NCI-H510A (cell line): ENCODE data around the gene TRIM50.
"Not testable (repeated sequence)": the region's sequence is repeated elsewhere in the genome, so short reads cannot be mapped to it uniquely, and the experiment has no call there.

Experiments used
- DNase-seq: peaks from one replicate; lab custom pipeline; 2025; lab: John Stamatoyannopoulos, UW

TRIM50 gene

DNA sequence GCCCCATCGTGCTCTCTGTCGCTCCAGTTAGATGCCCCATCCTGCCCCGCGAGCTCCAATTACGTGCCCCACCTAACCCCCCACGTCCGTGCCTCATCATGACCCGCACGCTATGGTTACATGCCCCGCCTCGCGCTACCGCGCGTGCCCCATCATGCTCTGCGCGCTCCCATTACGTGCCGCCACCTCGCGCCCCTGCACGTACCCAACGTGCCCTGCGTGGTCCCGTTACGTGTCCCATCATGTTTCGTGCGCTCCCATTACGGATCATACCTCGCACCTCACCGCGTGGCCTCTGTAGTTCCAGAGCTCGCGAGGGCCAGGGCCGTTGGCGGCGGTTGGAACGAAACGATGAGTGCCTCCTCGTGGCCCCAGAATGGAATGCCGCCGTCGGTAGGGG, at the start of gene TRIM50, which contains the start of gene FKBP6:
Gene TRIM50, minus strand, starts transcription at position 161 of the 400 bp plus-strand sequence. CDS start 3,295 bp downstream, outside the sequence.
Gene FKBP6, plus strand, starts transcription at position 240 of the 400 bp plus-strand sequence. CDS start 268 bp downstream, outside the sequence.
- DNase-seq = not testable (repeated sequence)

DNA sequence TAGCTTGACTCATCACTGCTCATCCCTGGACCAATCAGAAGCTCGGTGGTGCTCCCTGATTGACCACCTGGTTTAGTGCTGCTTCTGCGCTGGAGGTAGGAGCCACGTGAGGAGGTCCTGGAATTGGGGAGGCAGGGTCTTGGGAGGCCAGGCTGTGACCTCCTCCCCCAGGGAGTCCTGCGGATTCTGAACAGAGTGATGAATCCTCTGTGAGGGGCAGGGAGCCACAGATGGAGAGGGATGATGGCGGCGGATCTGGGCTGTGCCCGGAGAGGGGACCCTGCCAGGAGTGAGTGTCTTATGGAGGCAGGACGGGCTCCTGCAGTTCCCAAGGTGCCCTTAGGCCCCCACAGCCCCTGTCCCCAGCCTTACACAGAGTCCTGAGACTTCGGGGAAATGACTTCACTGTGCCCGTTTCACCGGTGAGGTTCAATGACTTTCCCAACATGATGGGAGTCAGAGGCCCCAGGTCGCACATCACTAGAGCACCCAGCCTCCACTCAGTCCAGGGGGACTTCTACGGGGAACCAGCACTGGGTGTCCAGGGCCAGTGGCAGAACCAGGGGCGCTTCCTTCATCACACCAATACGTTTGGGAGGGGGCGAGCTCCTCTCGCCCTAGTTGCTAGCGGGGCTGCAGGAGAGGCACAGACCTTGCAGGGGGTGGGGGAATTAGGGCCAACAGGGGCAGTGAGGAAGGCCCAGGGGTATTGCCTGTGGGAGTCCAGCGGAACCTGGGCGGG, 49.0 kb upstream of the TRIM50 start:
- no peak for DNase-seq

DNA sequence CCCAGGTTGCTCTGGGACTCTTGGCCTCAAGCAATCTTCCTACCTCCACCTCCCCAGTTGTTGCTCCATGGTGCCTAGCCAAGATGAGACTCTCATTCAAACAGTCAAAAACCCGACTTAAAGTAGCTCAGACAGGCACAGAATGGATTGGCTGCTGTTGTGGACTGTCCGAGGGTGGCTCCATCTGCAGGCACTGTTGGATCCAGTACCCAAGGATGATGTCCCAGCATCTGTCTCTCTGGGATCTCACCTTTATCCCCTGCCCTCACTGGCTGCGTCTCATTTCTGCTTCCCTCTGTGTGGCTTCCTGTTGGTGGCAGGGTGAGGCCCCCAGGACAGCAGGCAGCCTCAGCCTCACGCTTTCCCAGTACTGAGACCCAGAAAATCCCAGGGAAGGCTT, 48.4 kb upstream of the TRIM50 start:
- not testable (repeated sequence) for DNase-seq

DNA sequence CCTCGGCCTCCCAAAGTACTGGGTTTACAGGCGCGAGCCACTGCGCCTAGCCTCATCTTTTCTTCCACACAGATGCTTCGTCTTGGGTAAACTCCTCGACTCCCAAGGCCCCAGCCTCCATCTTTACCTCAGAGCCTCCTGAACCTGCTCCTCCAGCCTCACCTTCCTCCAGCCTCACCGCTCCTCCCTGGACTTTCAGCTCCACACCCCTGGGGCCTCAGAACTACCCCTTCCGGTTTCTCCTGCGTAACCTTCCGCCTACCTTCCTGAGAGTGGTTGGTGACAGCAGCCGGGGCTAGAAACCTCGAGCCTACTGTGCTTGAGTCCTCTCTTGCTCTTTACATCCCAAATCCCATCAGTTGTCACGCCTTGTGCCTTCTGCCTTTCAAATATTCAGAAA, 45.9 kb upstream of the TRIM50 start:
- DNase-seq = no peak

DNA sequence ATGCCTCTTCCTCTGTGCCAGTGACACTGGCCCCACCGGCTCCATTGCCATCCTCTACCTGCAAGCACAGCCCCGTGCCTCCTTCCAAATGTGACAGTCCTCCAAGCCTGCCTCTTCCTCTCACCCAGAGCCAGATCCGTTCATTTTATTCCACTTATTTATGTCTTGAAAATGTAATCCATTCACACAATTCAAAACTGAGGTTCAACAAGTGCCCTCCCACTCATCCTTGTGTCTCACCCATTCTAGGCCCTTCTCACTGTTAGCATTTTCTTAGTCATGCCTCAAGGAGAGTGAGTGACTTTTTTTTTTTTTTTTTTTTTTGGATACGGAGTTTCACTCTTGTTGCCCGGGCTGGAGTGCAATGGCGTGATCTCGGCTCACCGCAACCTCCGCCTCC, 41.7 kb upstream of the TRIM50 start:
- DNase-seq = no peak

DNA sequence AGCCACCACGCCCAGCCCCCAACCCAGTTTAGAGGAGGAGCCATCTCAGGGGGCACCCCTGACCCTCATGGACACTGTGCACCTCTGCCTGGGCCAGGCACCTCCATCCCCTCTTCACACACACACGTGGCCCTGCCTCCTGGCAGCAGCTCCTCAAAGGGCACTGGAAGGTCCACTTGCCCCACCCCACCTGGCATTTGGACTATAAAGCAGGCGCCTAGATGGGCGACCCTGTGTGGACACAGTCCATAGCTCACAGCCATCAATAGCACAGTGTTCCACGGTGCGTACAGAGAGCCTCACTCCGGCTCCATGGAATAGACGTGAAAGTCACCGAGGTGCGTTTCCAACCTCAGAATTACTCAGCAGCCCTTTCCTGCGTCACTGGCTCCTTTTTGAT, 41.1 kb upstream of the TRIM50 start:
- no peak for DNase-seq

DNA sequence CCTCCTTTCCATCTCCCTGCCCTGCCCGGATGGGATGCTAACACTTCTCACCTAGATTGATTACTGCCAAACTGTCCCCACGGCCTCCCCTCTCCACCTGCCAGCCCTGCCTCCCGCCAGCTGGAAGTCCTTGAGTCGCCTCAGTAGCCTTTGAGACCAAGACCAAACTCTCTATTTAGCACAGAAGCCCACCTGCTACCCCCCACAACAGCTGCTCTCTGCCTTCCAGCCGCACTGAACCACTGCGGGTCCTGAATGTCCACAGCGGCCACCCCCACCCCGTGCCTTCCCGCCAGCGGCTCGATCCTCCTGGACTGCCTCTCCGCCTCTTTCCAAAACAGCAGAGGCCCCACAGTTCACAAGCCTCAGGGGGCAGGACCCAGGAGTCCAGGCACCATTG, 39.1 kb upstream of the TRIM50 start:
- no peak for DNase-seq

DNA sequence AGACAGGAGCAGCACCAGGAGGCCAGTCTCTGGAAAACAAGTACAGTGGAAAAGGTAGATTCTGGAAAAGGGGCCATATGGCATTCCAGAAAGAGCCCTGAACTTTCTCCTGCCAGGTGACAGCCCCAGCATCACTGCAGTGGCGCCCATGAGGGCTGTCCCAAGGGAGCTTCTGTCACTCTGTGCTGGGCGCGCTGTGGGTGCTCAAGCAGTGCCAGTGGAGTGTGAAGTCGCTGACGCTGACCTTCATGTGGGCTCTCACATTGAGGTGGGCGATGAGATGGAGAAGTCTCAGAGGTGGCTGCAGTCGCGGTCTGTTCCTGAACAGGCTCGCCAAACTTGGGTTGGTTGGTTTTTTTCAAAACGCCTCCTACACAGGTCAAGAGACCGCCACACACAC, 38.2 kb upstream of the TRIM50 start:
- no peak for DNase-seq

DNA sequence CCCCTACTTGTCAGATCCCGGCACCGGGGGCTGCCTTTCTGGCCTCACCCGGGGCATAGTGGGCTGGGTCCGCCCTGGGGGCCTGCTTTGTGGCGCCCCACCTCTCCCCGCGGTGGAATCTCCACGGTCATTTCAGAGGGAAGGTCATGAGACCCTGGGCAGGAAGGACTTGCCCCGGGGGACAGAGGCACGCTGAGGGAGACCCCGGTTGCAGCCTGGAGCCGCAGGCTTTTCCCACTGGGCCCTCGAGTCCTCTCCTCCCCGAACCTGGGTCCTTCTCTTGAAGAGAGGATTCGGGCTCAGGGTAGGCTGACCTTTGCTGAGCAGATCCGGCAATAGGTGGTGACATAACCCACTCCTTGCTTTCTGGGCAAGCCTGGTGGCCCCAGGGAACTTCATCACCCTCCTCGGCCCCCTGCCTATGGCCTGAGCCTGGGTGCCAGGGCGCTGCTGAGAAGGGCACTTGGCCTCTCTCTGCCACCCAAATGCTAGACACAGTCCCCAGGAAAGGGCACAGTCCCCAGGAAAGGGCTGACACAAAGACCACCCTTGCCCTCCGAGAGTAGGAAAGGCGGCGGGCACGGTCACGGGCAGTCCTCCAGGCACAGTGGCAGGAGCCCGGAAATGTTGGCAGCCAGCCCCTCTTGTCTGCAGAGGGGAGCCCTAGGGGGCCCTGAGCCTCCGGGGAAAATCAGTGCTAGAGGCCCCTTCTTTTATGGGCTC, 36.3 kb upstream of the TRIM50 start:
- DNase-seq = no peak

DNA sequence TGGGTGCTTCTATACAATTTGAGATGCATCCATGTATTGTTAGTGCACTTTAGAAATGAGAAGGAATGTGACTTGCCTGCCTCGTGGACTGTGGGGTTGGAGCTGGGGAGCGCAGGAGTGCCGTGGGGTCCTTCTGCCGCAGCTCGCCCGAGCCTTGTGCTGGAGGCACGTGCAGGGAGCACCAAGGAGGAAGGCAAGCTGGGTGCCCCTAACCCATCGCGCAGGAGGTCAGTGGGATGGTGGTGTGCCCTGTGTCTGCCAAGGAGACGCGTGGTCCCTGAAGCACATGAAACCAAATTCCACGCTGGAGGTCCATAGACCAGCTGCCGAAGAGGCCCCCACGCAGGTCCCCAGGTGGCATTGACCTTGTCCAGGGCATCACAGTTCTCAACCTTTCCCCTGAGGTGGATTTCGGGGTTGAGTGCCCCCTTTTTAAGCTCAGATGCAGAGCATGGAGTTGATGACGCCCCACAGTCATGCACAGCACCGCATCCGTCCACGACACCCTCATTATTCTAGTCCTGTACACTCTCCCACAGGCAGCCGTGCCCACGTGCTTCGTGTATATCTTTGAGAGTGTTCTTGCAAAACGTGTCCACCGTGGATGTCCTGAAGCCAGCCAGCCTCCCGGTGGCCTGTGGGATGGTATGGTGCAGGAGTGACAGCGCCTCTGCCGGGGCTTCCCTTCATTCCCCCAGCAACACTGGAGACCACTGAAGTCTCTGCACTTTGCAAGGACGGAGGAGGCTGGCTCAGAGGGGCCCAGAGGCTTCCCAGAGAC, 35.5 kb upstream of the TRIM50 start:
- no peak for DNase-seq

DNA sequence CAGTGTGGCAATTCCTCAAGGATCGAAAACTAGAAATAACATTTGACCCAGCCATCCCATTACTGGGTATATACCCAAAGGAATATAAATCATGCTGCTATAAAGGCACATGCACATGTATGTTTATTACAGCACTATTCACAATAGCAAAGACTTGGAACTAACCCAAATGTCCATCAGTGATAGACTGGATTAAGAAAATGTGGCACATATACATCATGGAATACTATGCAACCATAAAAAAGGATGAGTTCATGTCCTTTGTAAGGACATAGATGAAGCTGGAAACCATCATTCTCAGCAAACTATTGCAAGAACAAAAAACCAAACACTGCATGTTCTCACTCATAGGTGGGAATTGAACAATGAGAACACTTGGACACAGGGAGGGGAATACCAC, 32.7 kb upstream of the TRIM50 start:
- DNase-seq = not testable (repeated sequence)

DNA sequence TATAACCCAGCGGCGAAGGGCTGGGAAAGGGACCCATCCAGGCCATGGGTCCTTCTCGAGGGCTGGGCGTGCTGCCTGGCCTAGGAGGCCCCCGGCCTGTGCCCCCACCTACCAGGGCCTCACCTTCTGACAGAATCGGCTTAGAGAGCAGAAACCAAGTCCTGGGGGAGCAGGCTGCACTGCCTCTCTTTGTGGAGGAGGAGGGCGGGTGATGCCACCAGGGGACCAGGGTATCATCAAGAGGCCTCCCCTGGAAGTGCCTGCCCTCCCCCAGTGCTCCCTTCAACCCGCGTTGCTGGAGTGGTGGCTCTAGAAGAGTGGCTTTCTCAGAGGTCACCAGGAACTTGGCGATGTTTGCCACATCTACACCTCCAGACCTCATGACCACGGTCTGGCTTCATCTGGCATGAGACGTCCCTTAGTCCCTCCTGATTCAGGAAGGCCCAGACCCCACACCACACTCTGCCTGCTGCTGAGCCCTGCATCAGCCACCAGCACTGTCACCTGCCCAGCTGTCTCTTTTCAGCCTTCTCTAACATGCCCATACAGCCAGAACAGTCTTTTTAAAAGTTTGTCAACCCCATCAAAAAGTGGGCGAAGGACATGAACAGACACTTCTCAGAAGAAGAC, 32.0 kb upstream of the TRIM50 start:
- no peak for DNase-seq

DNA sequence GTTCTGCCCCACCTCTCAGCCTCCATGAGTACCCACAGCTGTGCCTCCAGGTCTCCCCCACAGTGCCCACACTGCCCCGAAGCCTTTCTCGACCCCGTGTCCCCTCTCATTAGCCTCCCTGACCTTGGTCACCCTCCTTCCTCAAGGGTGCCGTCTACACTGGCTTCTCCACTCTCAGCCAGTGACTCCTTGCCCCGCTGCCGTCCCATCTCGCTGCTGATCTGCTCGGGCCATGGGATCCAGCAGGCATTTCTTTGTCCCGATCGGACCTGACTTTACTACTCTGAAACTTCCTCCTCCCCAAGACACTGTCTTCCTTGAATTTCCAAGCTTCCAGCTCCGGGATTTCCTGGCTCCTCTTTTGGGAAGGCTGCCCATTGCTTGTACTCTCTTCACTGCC, 31.4 kb upstream of the TRIM50 start:
- no peak for DNase-seq

DNA sequence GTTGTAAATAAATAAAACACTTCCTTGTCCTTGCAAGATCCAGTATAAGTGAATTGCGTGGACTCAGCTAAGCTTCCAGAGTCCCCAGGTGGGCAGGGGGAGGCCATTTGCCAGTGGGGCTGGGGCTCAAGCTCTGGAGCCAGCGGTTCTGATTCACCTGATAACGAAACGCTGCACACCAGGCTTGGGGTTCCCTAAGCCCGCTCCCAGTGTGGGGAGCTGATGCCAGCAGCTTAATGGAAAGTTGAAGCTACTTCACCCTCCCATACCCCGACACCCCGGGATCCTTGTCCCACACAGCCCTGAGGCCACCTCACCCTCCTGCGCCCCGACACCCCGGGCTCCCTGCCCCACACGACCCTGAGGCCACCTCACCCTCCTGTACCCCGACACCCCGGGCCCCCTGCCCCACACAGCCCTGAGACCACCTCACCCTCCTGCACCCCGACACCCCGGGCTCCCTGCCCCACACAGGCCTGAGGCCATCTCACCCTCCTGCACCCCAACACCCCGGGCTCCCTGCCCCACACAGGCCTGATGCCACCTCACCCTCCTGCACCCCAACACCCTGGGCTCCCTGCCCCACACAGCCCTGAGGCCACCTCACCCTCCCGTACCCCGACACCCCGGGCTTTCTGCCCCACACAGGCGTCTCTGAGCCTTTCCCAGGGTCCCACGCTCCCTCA, 30.9 kb upstream of the TRIM50 start:
- no peak for DNase-seq

DNA sequence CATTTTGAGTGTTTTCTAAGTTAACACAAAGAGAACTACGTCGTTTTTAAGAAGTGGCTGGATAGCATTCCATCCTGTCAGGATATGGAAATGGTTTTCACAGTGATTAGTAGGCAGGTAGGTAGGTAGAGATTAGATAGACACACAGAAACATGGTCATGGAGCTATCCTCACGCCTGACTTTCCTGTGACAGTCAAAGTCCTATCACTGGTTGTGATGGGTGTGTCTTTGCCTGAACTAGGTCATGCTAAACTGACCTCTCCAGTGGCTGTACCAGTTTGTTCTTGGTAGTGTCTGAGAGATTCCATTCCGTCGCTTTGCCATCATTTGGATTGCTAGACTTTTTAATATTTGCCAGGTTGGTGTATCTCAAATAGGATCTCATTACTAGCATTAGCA, 28.3 kb upstream of the TRIM50 start:
- DNase-seq = no peak

DNA sequence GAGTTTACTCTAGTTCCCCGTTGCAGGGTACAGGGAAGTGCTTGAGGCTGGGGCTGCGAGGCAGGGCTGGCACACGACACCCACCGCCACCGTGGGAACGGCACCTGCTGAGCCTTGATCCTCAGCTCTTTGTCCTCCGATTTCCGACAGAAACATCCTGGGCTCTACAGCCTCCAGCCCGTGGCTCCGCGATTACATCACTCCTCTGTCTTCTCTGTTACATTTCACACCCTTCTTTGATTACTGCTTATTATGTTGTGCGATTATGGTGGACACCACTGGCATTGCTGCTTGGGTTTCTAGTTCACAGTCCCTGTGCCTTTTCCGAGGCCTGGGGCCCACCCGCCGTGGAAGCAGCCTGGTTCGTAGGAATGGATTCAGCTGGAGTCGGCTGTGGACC, 26.9 kb upstream of the TRIM50 start:
- no peak for DNase-seq

DNA sequence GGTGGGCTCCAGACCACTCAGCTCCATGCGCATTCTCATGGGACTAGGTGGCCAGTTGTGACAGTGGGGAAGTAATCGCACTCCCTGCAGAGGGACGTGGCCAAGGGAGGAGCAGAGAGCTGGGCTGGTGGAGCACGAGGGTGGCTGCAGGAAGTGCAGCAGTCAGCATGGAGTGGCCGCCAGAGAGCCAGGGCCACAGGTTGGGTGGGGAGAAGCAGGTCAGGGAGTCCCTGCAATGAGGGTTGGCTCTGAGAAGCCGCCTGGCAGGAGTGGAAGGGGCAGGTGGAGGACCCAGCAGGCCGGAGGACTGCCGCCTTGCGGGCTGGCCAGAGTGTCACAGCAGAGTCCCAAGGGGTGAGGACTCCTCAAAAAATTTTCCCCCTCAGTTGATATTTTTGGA, 26.3 kb upstream of the TRIM50 start:
- DNase-seq = no peak

DNA sequence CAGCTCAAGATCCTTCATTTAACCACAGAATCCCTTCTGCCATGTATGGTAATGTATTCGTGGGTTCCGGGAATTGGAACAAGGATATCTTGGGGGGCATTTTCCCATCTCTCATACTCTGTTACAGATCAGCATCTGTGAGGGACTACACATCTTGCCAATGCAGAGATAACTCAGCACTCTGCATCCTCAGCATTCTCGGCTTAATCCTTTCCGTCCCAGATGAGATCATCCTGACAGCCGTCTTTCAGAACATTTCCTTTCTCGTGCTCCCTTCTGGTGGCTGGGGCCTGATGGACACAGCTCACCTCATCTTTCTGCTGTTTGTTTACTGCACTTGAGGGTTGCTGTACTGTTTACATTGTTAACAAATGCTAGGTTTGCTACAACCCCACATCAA, 25.4 kb upstream of the TRIM50 start:
- DNase-seq = no peak

DNA sequence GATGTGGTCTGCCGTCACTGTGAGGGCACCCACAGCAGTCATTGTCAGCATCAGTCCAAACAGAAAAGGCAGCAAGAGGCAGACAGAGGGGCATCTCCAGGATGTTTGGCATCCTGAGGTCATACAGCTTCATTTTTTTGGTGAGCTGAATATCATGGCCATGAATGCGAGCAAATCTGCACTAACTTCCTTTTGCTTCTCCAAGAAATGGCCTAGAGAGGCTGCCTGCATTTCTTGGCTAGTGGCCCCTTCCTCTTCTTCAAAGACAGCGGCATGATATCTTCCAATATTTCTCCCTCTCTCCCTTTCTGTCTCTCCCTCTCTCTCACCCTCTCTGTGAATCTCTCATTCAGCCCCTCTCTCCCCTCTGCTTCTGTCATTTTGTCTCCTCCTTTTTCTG, 24.9 kb upstream of the TRIM50 start:
- no peak for DNase-seq

DNA sequence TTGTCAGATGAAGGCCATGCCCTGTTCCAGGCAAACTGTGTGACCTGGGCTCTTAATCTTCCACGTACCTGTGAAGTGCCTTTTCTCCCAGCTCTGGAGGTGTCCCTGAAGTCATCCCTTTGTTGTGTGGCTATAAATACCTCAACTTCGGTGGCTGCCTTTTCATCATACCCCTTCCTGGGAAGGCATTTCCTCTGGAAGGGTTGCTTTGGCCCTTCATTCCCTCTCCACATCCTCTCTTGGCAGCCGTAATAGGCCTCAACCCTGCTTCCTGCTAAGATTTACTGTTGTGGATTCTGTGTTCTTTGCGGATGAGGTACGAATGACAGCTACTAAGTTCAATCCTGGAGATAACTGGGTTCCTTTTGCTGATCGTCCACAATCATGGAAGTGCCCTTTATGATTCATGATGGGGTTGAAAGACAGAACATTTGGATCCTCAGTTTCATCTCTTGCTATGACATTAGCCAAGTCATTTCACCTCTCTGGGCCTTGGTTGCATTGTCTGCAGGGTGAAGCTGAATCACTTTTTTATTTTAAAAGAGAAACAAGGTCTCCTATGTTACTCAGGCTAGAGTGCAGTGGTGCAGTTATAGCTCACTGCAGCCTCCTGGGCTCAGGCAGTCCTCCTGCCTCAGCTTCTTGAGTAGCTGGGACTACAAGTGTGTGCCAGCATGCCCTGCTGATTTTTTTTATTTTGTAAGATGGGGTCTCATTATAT, 23.7 kb upstream of the TRIM50 start:
- DNase-seq = no peak
